ENCODE data around the gene THOC5.
"Not testable (repeated sequence)": the region's sequence is repeated elsewhere in the genome, so short reads cannot be mapped to it uniquely, and the experiment has no call there.

THOC5 gene
- total RNA-seq, result 35.8 to 55.0 (median 37.3) reads per million in 3 donors

GRCh38 chr22:29553351-29554224 lies at the start of gene THOC5:
Gene THOC5, minus strand, starts transcription at chr22:29553757. Its CDS starts 4,610 bp downstream, at chr22:29549147.
- Histone ChIP-seq H3K27ac (ENCODE audit: insufficient read depth, low read length, poor library complexity, severe bottlenecking) (peak within 1 kb of the TSS; percentile 80), H3K4me3 (ENCODE audit: insufficient read depth, low read depth, low read length, poor library complexity, severe bottlenecking) (peak within 1 kb of the TSS; percentile 80), H3K27me3 (replicated peaks; ENCODE audit: control insufficient read depth, insufficient read depth, low read length, poor library complexity, severe bottlenecking) (no peaks in the 10 kb centered on the region), H3K9me3 (ENCODE audit: control insufficient read depth, low read length) (no peaks in the 10 kb centered on the region), H3K4me1 (ENCODE audit: control insufficient read depth, insufficient read depth, low read length, poor library complexity, severe bottlenecking) (peaks cover 7% of the 10 kb centered on the region), H3K36me3 (ENCODE audit: control insufficient read depth, insufficient read depth, low read length) (peaks cover 24% of the 10 kb centered on the region)
- peak; percentile 74 to 81 (median 80) for DNase-seq

- H3K36me3 ChIP-seq (ENCODE audit: control insufficient read depth, insufficient read depth, low read length), result no peaks in the 10 kb centered on the region
- no peaks in the 10 kb centered on the region for H3K27me3 ChIP-seq (replicated peaks; ENCODE audit: control insufficient read depth, insufficient read depth, low read length, poor library complexity, severe bottlenecking)
- no peaks in the 10 kb centered on the region for H3K4me1 ChIP-seq (ENCODE audit: control insufficient read depth, insufficient read depth, low read length, poor library complexity, severe bottlenecking)
- DNase-seq, result no peak
- no peaks in the 10 kb centered on the region for H3K9me3 ChIP-seq (ENCODE audit: control insufficient read depth, low read length)
- H3K4me3 ChIP-seq (ENCODE audit: insufficient read depth, low read depth, low read length, poor library complexity, severe bottlenecking), result no peak overlapping the region
- H3K27ac ChIP-seq (ENCODE audit: insufficient read depth, low read length, poor library complexity, severe bottlenecking), result no peak overlapping the region
Observed at GRCh38 chr22:29598684-29599020, 45.1 kb upstream of the THOC5 start.

GRCh38 chr22:29597871-29598683 lies 44.5 kb upstream of the THOC5 start:
- not testable (repeated sequence) for H3K27ac ChIP-seq (ENCODE audit: insufficient read depth, low read length, poor library complexity, severe bottlenecking); DNase-seq; H3K36me3 ChIP-seq (ENCODE audit: control insufficient read depth, insufficient read depth, low read length); H3K27me3 ChIP-seq (replicated peaks; ENCODE audit: control insufficient read depth, insufficient read depth, low read length, poor library complexity, severe bottlenecking); H3K9me3 ChIP-seq (ENCODE audit: control insufficient read depth, low read length); H3K4me3 ChIP-seq (ENCODE audit: insufficient read depth, low read depth, low read length, poor library complexity, severe bottlenecking); H3K4me1 ChIP-seq (ENCODE audit: control insufficient read depth, insufficient read depth, low read length, poor library complexity, severe bottlenecking)

GRCh38 chr22:29596408-29596807 lies 42.9 kb upstream of the THOC5 start:
- Histone ChIP-seq H3K36me3 (ENCODE audit: control insufficient read depth, insufficient read depth, low read length) (no peaks in the 10 kb centered on the region), H3K4me3 (ENCODE audit: insufficient read depth, low read depth, low read length, poor library complexity, severe bottlenecking) (no peak overlapping the region), H3K27ac (ENCODE audit: insufficient read depth, low read length, poor library complexity, severe bottlenecking) (no peak overlapping the region), H3K4me1 (ENCODE audit: control insufficient read depth, insufficient read depth, low read length, poor library complexity, severe bottlenecking) (no peaks in the 10 kb centered on the region), H3K9me3 (ENCODE audit: control insufficient read depth, low read length) (no peaks in the 10 kb centered on the region), H3K27me3 (replicated peaks; ENCODE audit: control insufficient read depth, insufficient read depth, low read length, poor library complexity, severe bottlenecking) (no peaks in the 10 kb centered on the region)
- DNase-seq, result no peak

GRCh38 chr22:29594447-29594846 lies 40.9 kb upstream of the THOC5 start:
- H3K4me1 ChIP-seq (ENCODE audit: control insufficient read depth, insufficient read depth, low read length, poor library complexity, severe bottlenecking); H3K9me3 ChIP-seq (ENCODE audit: control insufficient read depth, low read length); H3K27ac ChIP-seq (ENCODE audit: insufficient read depth, low read length, poor library complexity, severe bottlenecking); H3K27me3 ChIP-seq (replicated peaks; ENCODE audit: control insufficient read depth, insufficient read depth, low read length, poor library complexity, severe bottlenecking); H3K36me3 ChIP-seq (ENCODE audit: control insufficient read depth, insufficient read depth, low read length); DNase-seq; H3K4me3 ChIP-seq (ENCODE audit: insufficient read depth, low read depth, low read length, poor library complexity, severe bottlenecking): not testable (repeated sequence)

- H3K27me3 ChIP-seq (replicated peaks; ENCODE audit: control insufficient read depth, insufficient read depth, low read length, poor library complexity, severe bottlenecking), result no peaks in the 10 kb centered on the region
- no peak overlapping the region for H3K27ac ChIP-seq (ENCODE audit: insufficient read depth, low read length, poor library complexity, severe bottlenecking)
- H3K4me1 ChIP-seq (ENCODE audit: control insufficient read depth, insufficient read depth, low read length, poor library complexity, severe bottlenecking), result peaks cover 3% of the 10 kb centered on the region
- no peak for DNase-seq
- H3K4me3 ChIP-seq (ENCODE audit: insufficient read depth, low read depth, low read length, poor library complexity, severe bottlenecking), result no peak overlapping the region
- no peaks in the 10 kb centered on the region for H3K9me3 ChIP-seq (ENCODE audit: control insufficient read depth, low read length)
- no peaks in the 10 kb centered on the region for H3K36me3 ChIP-seq (ENCODE audit: control insufficient read depth, insufficient read depth, low read length)
Observed at GRCh38 chr22:29593923-29594322, 40.4 kb upstream of the THOC5 start.

- no peak overlapping the region for H3K4me3 ChIP-seq (ENCODE audit: insufficient read depth, low read depth, low read length, poor library complexity, severe bottlenecking)
- H3K36me3 ChIP-seq (ENCODE audit: control insufficient read depth, insufficient read depth, low read length), result no peaks in the 10 kb centered on the region
- H3K9me3 ChIP-seq (ENCODE audit: control insufficient read depth, low read length), result no peaks in the 10 kb centered on the region
- no peak overlapping the region for H3K27ac ChIP-seq (ENCODE audit: insufficient read depth, low read length, poor library complexity, severe bottlenecking)
- H3K27me3 ChIP-seq (replicated peaks; ENCODE audit: control insufficient read depth, insufficient read depth, low read length, poor library complexity, severe bottlenecking), result no peaks in the 10 kb centered on the region
- DNase-seq, result no peak
- peaks cover 3% of the 10 kb centered on the region for H3K4me1 ChIP-seq (ENCODE audit: control insufficient read depth, insufficient read depth, low read length, poor library complexity, severe bottlenecking)
Observed at GRCh38 chr22:29587938-29588699, 34.6 kb upstream of the THOC5 start.

GRCh38 chr22:29586193-29586705 lies 32.7 kb upstream of the THOC5 start:
- H3K27me3 ChIP-seq (replicated peaks; ENCODE audit: control insufficient read depth, insufficient read depth, low read length, poor library complexity, severe bottlenecking); H3K36me3 ChIP-seq (ENCODE audit: control insufficient read depth, insufficient read depth, low read length); H3K4me1 ChIP-seq (ENCODE audit: control insufficient read depth, insufficient read depth, low read length, poor library complexity, severe bottlenecking); H3K4me3 ChIP-seq (ENCODE audit: insufficient read depth, low read depth, low read length, poor library complexity, severe bottlenecking); DNase-seq; H3K9me3 ChIP-seq (ENCODE audit: control insufficient read depth, low read length); H3K27ac ChIP-seq (ENCODE audit: insufficient read depth, low read length, poor library complexity, severe bottlenecking): not testable (repeated sequence)

GRCh38 chr22:29584975-29585374 lies 31.4 kb upstream of the THOC5 start:
- Histone ChIP-seq H3K4me1 (ENCODE audit: control insufficient read depth, insufficient read depth, low read length, poor library complexity, severe bottlenecking) (peaks cover 9% of the 10 kb centered on the region), H3K27me3 (replicated peaks; ENCODE audit: control insufficient read depth, insufficient read depth, low read length, poor library complexity, severe bottlenecking) (no peaks in the 10 kb centered on the region), H3K27ac (ENCODE audit: insufficient read depth, low read length, poor library complexity, severe bottlenecking) (no peak overlapping the region), H3K4me3 (ENCODE audit: insufficient read depth, low read depth, low read length, poor library complexity, severe bottlenecking) (no peak overlapping the region), H3K9me3 (ENCODE audit: control insufficient read depth, low read length) (no peaks in the 10 kb centered on the region), H3K36me3 (ENCODE audit: control insufficient read depth, insufficient read depth, low read length) (no peaks in the 10 kb centered on the region)
- DNase-seq, result no peak

All from effector memory CD4-positive, alpha-beta T cell (primary cell).